ENCODE measurements around the gene OR2T29. TPM values are rescaled to one million over a fixed set of nuclear protein-coding genes. Genes with fewer than 3 reads are reported as not detected.
"Not testable (repeated sequence)": the region's sequence is repeated elsewhere in the genome, so short reads cannot be mapped to it uniquely, and the experiment has no call there.

The OR2T29 gene
- total RNA-seq, 3 donors from 2014 or later (not counting 1 experiment from before 2014, with no cell fraction given), result not detected

- Mint-ChIP-seq H3K36me3 (no peaks in the 10 kb centered on the region), H3K4me1 (no peaks in the 10 kb centered on the region), H3K9me3 (peaks cover 0 to 2% of the 10 kb centered on the region in 2 donors), H3K27me3 (ENCODE audit: low read depth in 2 of 2) (no peaks in the 10 kb centered on the region), H3K4me3 (no peak overlapping the region), H3K27ac (no peak overlapping the region)
- intact Hi-C loops (cut with micrococcal nuclease), result no loop called here
- no peaks in the 10 kb centered on the region for H3K9me3 ChIP-seq (ENCODE audit: control insufficient read depth, insufficient read depth, low read length)
- 93% methylated on average over 12 of the region's 12 CpGs for WGBS (ENCODE audit: insufficient coverage)
- no peak overlapping the region for H3K27ac ChIP-seq (ENCODE audit: low read length)
- no peaks in the 10 kb centered on the region for H3K36me3 ChIP-seq (ENCODE audit: control insufficient read depth, insufficient read depth, low read length)
- ATAC-seq, result no peak
- no peak for DNase-seq
- no peaks in the 10 kb centered on the region for H3K27me3 ChIP-seq (ENCODE audit: control insufficient read depth, insufficient read depth, low read length)
- TF ChIP-seq CTCF (IDR thresholded peaks at IDR 0.05), result no peak
- H3K4me3 ChIP-seq (ENCODE audit: low read length), result no peak overlapping the region
- no peaks in the 10 kb centered on the region for H3K4me1 ChIP-seq (ENCODE audit: control insufficient read depth, insufficient read depth, low read length)
Observed at GRCh38 chr1:248521856-248522255, 40.7 kb downstream of the OR2T29 start.

- ATAC-seq; H3K27me3 Mint-ChIP-seq (ENCODE audit: low read depth in 2 of 2); H3K27ac ChIP-seq (ENCODE audit: low read length); H3K36me3 Mint-ChIP-seq; DNase-seq; H3K4me3 ChIP-seq (ENCODE audit: low read length); intact Hi-C loops (cut with micrococcal nuclease); H3K9me3 ChIP-seq (ENCODE audit: control insufficient read depth, insufficient read depth, low read length); H3K36me3 ChIP-seq (ENCODE audit: control insufficient read depth, insufficient read depth, low read length); H3K4me1 Mint-ChIP-seq; H3K27me3 ChIP-seq (ENCODE audit: control insufficient read depth, insufficient read depth, low read length); H3K27ac Mint-ChIP-seq; H3K4me1 ChIP-seq (ENCODE audit: control insufficient read depth, insufficient read depth, low read length); H3K4me3 Mint-ChIP-seq; H3K9me3 Mint-ChIP-seq: not testable (repeated sequence)
Observed at GRCh38 chr1:248510217-248510616, 52.4 kb downstream of the OR2T29 start.

- H3K4me1 ChIP-seq (ENCODE audit: control insufficient read depth, insufficient read depth, low read length); H3K36me3 Mint-ChIP-seq; H3K4me1 Mint-ChIP-seq; H3K27me3 Mint-ChIP-seq (ENCODE audit: low read depth in 2 of 2); H3K27me3 ChIP-seq (ENCODE audit: control insufficient read depth, insufficient read depth, low read length); H3K27ac Mint-ChIP-seq; H3K9me3 ChIP-seq (ENCODE audit: control insufficient read depth, insufficient read depth, low read length); H3K27ac ChIP-seq (ENCODE audit: low read length); H3K36me3 ChIP-seq (ENCODE audit: control insufficient read depth, insufficient read depth, low read length); intact Hi-C loops (cut with micrococcal nuclease); DNase-seq; H3K4me3 Mint-ChIP-seq; H3K4me3 ChIP-seq (ENCODE audit: low read length); ATAC-seq; H3K9me3 Mint-ChIP-seq: not testable (repeated sequence)
- WGBS (ENCODE audit: insufficient coverage), result no CpG with 5 or more reads among the region's 2 CpGs
Observed at GRCh38 chr1:248507773-248508172, 54.8 kb downstream of the OR2T29 start, which contains the start of gene OR2G6. Gene OR2G6 (plus strand): TSS chr1:248508073. CDS start chr1:248521647, 13,574 bp downstream.

Other genes with a start within 250 kb of the OR2T29 start
- not detected for gene OR2M7, start 238.2 kb downstream of the OR2T29 start, total RNA-seq
- gene OR14C36, start 214.0 kb downstream of the OR2T29 start, total RNA-seq, result not detected
- not detected for gene OR2T4, start 201.1 kb downstream of the OR2T29 start, total RNA-seq
- not detected for gene OR2T6, start 187.0 kb downstream of the OR2T29 start, total RNA-seq
- gene OR2T1, start 159.7 kb downstream of the OR2T29 start, total RNA-seq, result not detected
- gene OR2T2, start 117.1 kb downstream of the OR2T29 start, total RNA-seq, result not detected
- gene OR2T3, start 89.4 kb downstream of the OR2T29 start, total RNA-seq, result not detected
- not detected for gene OR2T5, start 74.2 kb downstream of the OR2T29 start, total RNA-seq
- gene OR2G6, start 54.7 kb downstream of the OR2T29 start, total RNA-seq, result not detected
- not detected for gene OR2T34, start 12.0 kb upstream of the OR2T29 start, total RNA-seq
- not detected for gene OR2T10, start 34.9 kb upstream of the OR2T29 start, total RNA-seq
- not detected for gene OR2T11, start 72.3 kb upstream of the OR2T29 start, total RNA-seq
- not detected for gene OR2T35, start 82.5 kb upstream of the OR2T29 start, total RNA-seq
- gene OR2T27, start 92.8 kb upstream of the OR2T29 start, total RNA-seq, result not detected
- gene OR14I1, start 140.0 kb upstream of the OR2T29 start, total RNA-seq, result not detected
- gene LYPD8, start 193.0 kb upstream of the OR2T29 start, total RNA-seq, result not detected